Stomach (tissue), 9 donors: ENCODE data around the gene FAM193A. TPM values are rescaled to one million over a fixed set of nuclear protein-coding genes. Genes with fewer than 3 reads are reported as not detected.

Experiments
- DNase-seq, 2 donors: peaks; one replicate each; pipeline versions ENCODE4 v3.0.0 to v3.0.0-alpha.2; 2013 to 2019
- H3K27ac ChIP-seq, 5 donors: fragments of 200-600 bp in 4 of 5; sonication (generic) in 4 of 5; one replicate each; pipeline ENCODE4 v1.5.1; 2013 to 2019; ENCODE audit warnings: mild to moderate bottlenecking in 1 of 5, moderate library complexity in 1 of 5
- H3K27me3 ChIP-seq, 3 donors: fragments of 200-600 bp; sonication (generic); one replicate each; pipeline ENCODE4 v1.5.1; 2017 to 2019; ENCODE audit warnings: mixed run types in 1 of 3
- H3K36me3 ChIP-seq, 4 donors: fragments of 200-600 bp; sonication (generic); 1 replicate in 3 of 4; 2 replicates in 1 of 4; pipeline ENCODE4 v1.5.1; 2016 to 2019
- H3K4me1 ChIP-seq, 4 donors: fragments of 200-600 bp; sonication (generic); one replicate each; pipeline ENCODE4 v1.5.1; 2016 to 2019
- H3K4me3 ChIP-seq, 4 donors: fragments of 200-600 bp; sonication (generic) in 3 of 4; one replicate each; pipeline ENCODE4 v1.5.1; 2016 to 2019; ENCODE audit warnings: mild to moderate bottlenecking in 1 of 4
- H3K9me3 ChIP-seq, 4 donors: fragments of 200-600 bp; sonication (generic); one replicate each; pipeline ENCODE4 v1.5.1; 2016 to 2019
- CTCF ChIP-seq, 7 experiments: fragments of 450-650 bp in 4 of 7; fragments of 200-600 bp in 3 of 7; sonication (generic) in 3 of 7; IDR thresholded peaks; one replicate each; pipeline ENCODE4 v1.5.1; 2016 to 2019; ENCODE audit warnings: antibody characterized with exemption in 7 of 7, control low read depth in 2 of 7, mild to moderate bottlenecking in 1 of 7
- EP300 ChIP-seq: sonication (generic); formaldehyde crosslinking; IDR thresholded peaks from one replicate; pipeline ENCODE4 v1.6.1; 2017; ENCODE audit warnings: antibody characterized with exemption
- POLR2A ChIP-seq, 4 donors: fragments of 450-650 bp; IDR thresholded peaks; one replicate each; pipeline ENCODE4 v1.6.1; 2016; ENCODE audit warnings: antibody characterized with exemption in 4 of 4, control low read depth in 2 of 4, mild to moderate bottlenecking in 1 of 4, moderate library complexity in 1 of 4
- POLR2AphosphoS5 ChIP-seq, 3 donors: sonication (generic); formaldehyde crosslinking; IDR thresholded peaks; one replicate each; pipeline ENCODE4 v1.6.1; 2016; ENCODE audit warnings: antibody characterized with exemption in 3 of 3
- WGBS, 5 donors: extraction: QIAGEN DNeasy Blood & Tissue Kit in 3 of 5; methylation state at CpG; one replicate each; pipeline versions ENCODE4 v1.1.5 to v1.1.7; 2013 to 2018; 5-methylcytosine and 5-hydroxymethylcytosine counted together
- intact Hi-C: fragments of 100-400 bp; cut with DNase I; formaldehyde crosslinking; loops from one replicate; pipeline ENCODE4 v1.15.1; 2023; ENCODE audit warnings: low total_unique reads
- polyA plus RNA-seq, 3 donors: library from polyadenylated mRNA; stranded (reverse); fragments of 200-250 nt; gene quantifications; one replicate each; pipeline ENCODE4 v1.2.3, GENCODE V29; 2013
- total RNA-seq, 5 donors: library from RNA; depleted of rRNA; stranded (reverse); fragments of >200 nt; gene quantifications; one replicate each; pipeline versions ENCODE4 v1.1.0 to v1.2.3, GENCODE V29; 2014 to 2016
- donor health status: healthy with polysubstance abuse.
- donor health status: Bipolar disorder and iron deficiency.
- donor health status: healthy.

The FAM193A gene
- total and polyA plus RNA-seq, 8 donors, result 4.9 to 107 (median 26.0) TPM

DNA sequence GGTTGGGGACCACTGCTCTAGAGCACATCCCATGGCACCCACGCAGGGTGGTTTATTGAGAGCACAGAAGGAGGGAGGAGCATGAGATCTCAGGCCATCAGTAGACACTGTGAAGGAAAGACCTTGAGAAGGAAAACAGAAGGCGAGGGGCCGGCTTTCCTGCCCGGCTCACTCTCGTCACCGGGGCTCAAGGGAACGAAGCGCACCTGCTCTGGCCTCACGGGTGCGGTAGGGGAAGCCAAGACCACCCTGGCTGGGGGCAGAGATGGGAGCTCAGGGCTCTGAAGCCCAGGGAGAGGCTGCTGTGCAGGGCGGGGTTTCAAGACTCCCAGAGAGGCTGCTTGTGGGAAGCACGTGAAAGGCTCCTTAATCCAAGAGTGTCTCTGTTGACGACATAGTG lies 113.8 kb downstream of the FAM193A start:
- intact Hi-C loops, result no loop called here
- no peak for DNase-seq
- no peak for TF ChIP-seq POLR2A (IDR thresholded peaks at IDR 0.05)
- no peak for TF ChIP-seq CTCF (IDR thresholded peaks at IDR 0.05)
- TF ChIP-seq POLR2AphosphoS5 (IDR thresholded peaks at IDR 0.05), result no peak
- TF ChIP-seq EP300, result no peak
- Histone ChIP-seq H3K9me3 (no peaks in the 10 kb centered on the region), H3K27me3 (no peaks in the 10 kb centered on the region), H3K4me1 (no peaks in the 10 kb centered on the region), H3K4me3 (no peak overlapping the region), H3K36me3 (peaks cover 44 to 81% (median 76%) of the 10 kb centered on the region in 4 donors), H3K27ac (no peak overlapping the region)
- 94 to 99% (median 97%) methylated on average over 10 to 13 of the region's 13 CpGs for WGBS, 5 donors

- Histone ChIP-seq H3K36me3 (peaks cover 42 to 84% (median 75%) of the 10 kb centered on the region in 4 donors), H3K27me3 (no peaks in the 10 kb centered on the region), H3K27ac (no peak overlapping the region), H3K4me3 (no peak overlapping the region), H3K9me3 (no peaks in the 10 kb centered on the region), H3K4me1 (no peaks in the 10 kb centered on the region)
- TF ChIP-seq CTCF (IDR thresholded peaks at IDR 0.05) (no peak), POLR2A (IDR thresholded peaks at IDR 0.05) (no peak), EP300 (no peak), POLR2AphosphoS5 (IDR thresholded peaks at IDR 0.05) (no peak)
- WGBS, 5 donors, result 85 to 98% (median 89%) methylated on average over 6 to 10 of the region's 10 CpGs
- no peak for DNase-seq
- intact Hi-C loops, result no loop called here
Observed at GRCh38 chr4:2651546-2651945, 115.1 kb downstream of the FAM193A start.

DNA sequence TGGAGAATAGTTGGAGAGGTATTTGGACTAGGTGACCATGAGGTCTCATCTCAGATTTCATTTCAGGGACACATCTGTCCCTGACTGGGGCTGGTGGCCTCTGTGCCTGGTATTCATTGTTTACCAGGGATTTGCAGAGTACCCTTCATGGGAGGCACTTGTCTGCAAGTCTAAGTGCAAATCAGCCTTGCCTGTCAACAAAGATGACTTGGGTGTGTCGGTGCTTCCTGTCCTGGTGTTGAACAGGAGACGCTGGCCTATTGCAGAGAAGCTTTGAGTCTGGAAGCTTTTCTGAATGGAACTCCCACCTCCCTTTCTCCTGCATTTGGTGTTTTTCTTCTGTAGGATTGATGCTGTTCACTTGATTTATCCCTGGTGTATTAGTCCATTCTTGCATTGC lies 115.6 kb downstream of the FAM193A start:
- Histone ChIP-seq H3K4me3 (no peak overlapping the region), H3K36me3 (peaks cover 38 to 84% (median 74%) of the 10 kb centered on the region in 4 donors), H3K27me3 (no peaks in the 10 kb centered on the region), H3K27ac (no peak overlapping the region), H3K9me3 (no peaks in the 10 kb centered on the region), H3K4me1 (no peaks in the 10 kb centered on the region)
- no peak for TF ChIP-seq CTCF (IDR thresholded peaks at IDR 0.05)
- TF ChIP-seq POLR2AphosphoS5 (IDR thresholded peaks at IDR 0.05), result no peak
- TF ChIP-seq EP300, result no peak
- TF ChIP-seq POLR2A (IDR thresholded peaks at IDR 0.05), result no peak
- DNase-seq, result no peak
- 83 to 95% (median 85%) methylated on average over 2 of the region's 2 CpGs for WGBS, 5 donors
- intact Hi-C loops, result no loop called here

DNA sequence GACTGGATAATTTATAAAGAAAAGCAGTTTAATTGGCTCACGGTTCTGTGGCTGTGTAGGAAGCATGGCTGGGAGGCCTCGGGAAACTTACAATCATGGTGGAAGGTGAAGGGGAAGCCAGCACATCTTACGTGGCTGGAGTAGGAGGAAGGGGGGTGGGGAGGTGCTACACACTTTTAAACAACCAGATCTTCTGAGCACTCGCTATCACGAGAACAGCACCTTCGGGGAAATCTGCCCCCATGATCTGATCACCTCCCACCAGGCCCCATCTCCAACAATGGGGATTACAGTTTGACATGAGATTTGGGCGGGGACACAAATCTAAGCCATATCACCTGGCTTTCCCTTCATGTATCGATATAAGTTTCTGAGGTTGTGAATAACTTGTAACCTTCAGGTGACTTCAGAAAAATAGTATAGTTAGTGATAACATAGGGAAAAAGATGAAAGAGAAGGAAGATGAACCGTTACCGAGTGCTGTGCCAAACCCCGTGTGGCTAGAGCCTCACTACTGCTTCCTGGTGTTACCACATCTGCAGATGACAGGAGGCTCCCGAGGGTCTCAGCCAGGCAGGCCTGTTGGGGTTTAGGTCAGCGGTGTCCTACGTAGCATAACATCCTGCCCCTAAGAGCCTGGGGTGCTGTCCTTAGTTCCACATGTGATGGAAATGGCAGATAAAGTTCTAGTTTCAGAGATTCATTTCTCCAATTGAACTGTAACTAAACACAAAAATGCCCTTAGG lies 116.1 kb downstream of the FAM193A start:
- no peak for TF ChIP-seq POLR2AphosphoS5 (IDR thresholded peaks at IDR 0.05)
- no peak for TF ChIP-seq POLR2A (IDR thresholded peaks at IDR 0.05)
- no peak for TF ChIP-seq EP300
- TF ChIP-seq CTCF (IDR thresholded peaks at IDR 0.05), result no peak
- intact Hi-C loops, result no loop called here
- no peak overlapping the region for H3K4me3 ChIP-seq
- no peaks in the 10 kb centered on the region for H3K9me3 ChIP-seq
- H3K27me3 ChIP-seq, result no peaks in the 10 kb centered on the region
- peaks cover 33 to 81% (median 74%) of the 10 kb centered on the region in 4 donors for H3K36me3 ChIP-seq
- WGBS, 5 donors, result 82 to 88% (median 84%) methylated on average over 14 of the region's 14 CpGs
- H3K4me1 ChIP-seq, result no peaks in the 10 kb centered on the region
- H3K27ac ChIP-seq, result no peak overlapping the region
- no peak for DNase-seq
